Spleen (tissue), 11 donors: Measurements from ENCODE around the gene NYAP2. TPM values are rescaled to one million over a fixed set of nuclear protein-coding genes. Genes with fewer than 3 reads are reported as not detected.

ENCODE experiments used
- DNase-seq: peaks from one replicate; pipeline ENCODE4 v3.0.0-alpha.2; 2020
- H3K27ac ChIP-seq, 8 donors: fragments of 200-600 bp; sonication (generic) in 7 of 8; 1 replicate in 4 of 8; 2 replicates in 4 of 8; pipeline versions ENCODE4 v1.5.0 to v1.8.0; 2016 to 2021; ENCODE audit warnings: inconsistent platforms in 4 of 8, mild to moderate bottlenecking in 4 of 8, moderate library complexity in 1 of 8
- H3K27me3 ChIP-seq, 7 donors: fragments of 200-600 bp; sonication (generic) in 6 of 7; replicated peaks in 1 of 7; 1 replicate in 4 of 7; 2 replicates in 3 of 7; pipeline versions ENCODE4 v1.5.0 to v1.8.0; 2016 to 2021; ENCODE audit warnings: inconsistent platforms in 3 of 7, mild to moderate bottlenecking in 1 of 7
- H3K36me3 ChIP-seq, 6 donors: fragments of 200-600 bp; sonication (generic) in 5 of 6; 1 replicate in 4 of 6; 2 replicates in 2 of 6; pipeline versions ENCODE4 v1.5.0 to v1.8.0; 2016 to 2021; ENCODE audit warnings: inconsistent platforms in 2 of 6
- H3K4me1 ChIP-seq, 6 donors: fragments of 200-600 bp; sonication (generic) in 5 of 6; 1 replicate in 3 of 6; 2 replicates in 3 of 6; pipeline versions ENCODE4 v1.5.0 to v1.8.0; 2016 to 2021; ENCODE audit warnings: inconsistent platforms in 3 of 6
- H3K4me3 ChIP-seq, 8 donors: fragments of 200-600 bp; sonication (generic) in 7 of 8; 1 replicate in 4 of 8; 2 replicates in 4 of 8; pipeline versions ENCODE4 v1.5.0 to v1.8.0; 2016 to 2021; ENCODE audit warnings: inconsistent platforms in 4 of 8, mild to moderate bottlenecking in 4 of 8, moderate library complexity in 2 of 8
- H3K9me3 ChIP-seq, 8 donors: fragments of 200-600 bp; sonication (generic) in 7 of 8; 1 replicate in 4 of 8; 2 replicates in 4 of 8; pipeline versions ENCODE4 v1.5.0 to v1.8.0; 2016 to 2021; ENCODE audit warnings: inconsistent platforms in 4 of 8
- CTCF ChIP-seq, 11 experiments: fragments of 200-600 bp in 7 of 11; fragments of 450-650 bp in 4 of 11; sonication (generic) in 4 of 11; IDR thresholded peaks in 8 of 11; conservative IDR thresholded peaks in 3 of 11; 1 replicate in 7 of 11; 2 replicates in 4 of 11; pipeline versions ENCODE4 v1.4.0 to v1.8.0; 2016 to 2021; ENCODE audit warnings: antibody characterized with exemption in 11 of 11, inconsistent platforms in 4 of 11, mild to moderate bottlenecking in 1 of 11
- POLR2A ChIP-seq, 3 donors: fragments of 450-650 bp; IDR thresholded peaks; one replicate each; pipeline ENCODE4 v1.5.1; 2017; ENCODE audit warnings: antibody characterized with exemption in 3 of 3, mild to moderate bottlenecking in 1 of 3
- POLR2AphosphoS5 ChIP-seq, 3 donors: sonication (generic); formaldehyde crosslinking; IDR thresholded peaks; one replicate each; pipeline ENCODE4 v1.5.1; 2017; ENCODE audit warnings: antibody characterized with exemption in 3 of 3
- WGBS, 5 donors: extraction: QIAGEN DNeasy Blood & Tissue Kit in 3 of 5; methylation state at CpG; one replicate each; pipeline versions ENCODE4 v1.1.5 to v1.1.7; 2013 to 2018; 5-methylcytosine and 5-hydroxymethylcytosine counted together
- intact Hi-C: fragments of 100-400 bp; cut with DNase I; formaldehyde crosslinking; loops from one replicate; pipeline ENCODE4 v1.15.0; 2023; ENCODE audit warnings: low total_unique reads
- polyA plus RNA-seq, 3 donors: library from polyadenylated mRNA; stranded (reverse); fragments of 200-250 nt; gene quantifications; one replicate each; pipeline ENCODE4 v1.2.1, GENCODE V29; 2013
- total RNA-seq, 7 donors: library from RNA; depleted of rRNA in 3 of 7; stranded (reverse); fragments of >200 nt in 3 of 7; fragmentation: NEBNext Ultra II Directional in 4 of 7; extraction: Animal tissue kit (Norgen Biotek cat#: 25700) in 4 of 7; gene quantifications; one replicate each; pipeline versions ENCODE4 v1.1.0 to v1.2.1, GENCODE V29; 2016 to 2021
- donor health status: healthy with polysubstance abuse.
- donor health status: DM: no; HTN: no; CAD: no; lungs with moderate emphysema.
- donor health status: DM: no; HTN: no; CAD: no.
- donor health status: Bipolar disorder and iron deficiency.
- donor health status: healthy.
- donor health status: DM: no; HTN: no; CAD: no.
- donor health status: DM: yes; HTN: yes; CAD: no.

Gene NYAP2
- total and polyA plus RNA-seq, 10 donors: 0.06 to 0.33 (median 0.16) TPM; not detected in 1

- 72 to 84% (median 78%) methylated on average over 5 of the region's 5 CpGs for WGBS, 5 donors
These were observed 31.8 kb downstream of the NYAP2 start for GRCh38 chr2:225431105-225431863.

GRCh38 chr2:225434014-225434413 is 34.5 kb downstream of the NYAP2 start:
- no peak overlapping the region for H3K4me3 ChIP-seq
- H3K9me3 ChIP-seq: no peaks in the 10 kb centered on the region
- no peak for TF ChIP-seq CTCF (IDR thresholded peaks at IDR 0.05 in 8 of 11, conservative IDR thresholded peaks at IDR 0.05 in 3 of 11)
- H3K36me3 ChIP-seq: no peaks in the 10 kb centered on the region
- H3K27me3 ChIP-seq: no peaks in the 10 kb centered on the region
- 42 to 52% (median 47%) methylated on average over 4 of the region's 4 CpGs for WGBS, 5 donors
- no peaks in the 10 kb centered on the region for H3K4me1 ChIP-seq
- DNase-seq: no peak
- intact Hi-C loops: no loop called here
- no peak overlapping the region for H3K27ac ChIP-seq

More at GRCh38 chr2:225431105-225431863, 31.8 kb downstream of the NYAP2 start:
- TF ChIP-seq CTCF (IDR thresholded peaks at IDR 0.05 in 8 of 11, conservative IDR thresholded peaks at IDR 0.05 in 3 of 11) (no peak), POLR2A (IDR thresholded peaks at IDR 0.05) (no peak), POLR2AphosphoS5 (IDR thresholded peaks at IDR 0.05) (no peak)
- Histone ChIP-seq H3K4me1 (no peaks in the 10 kb centered on the region), H3K4me3 (no peak overlapping the region), H3K36me3 (no peaks in the 10 kb centered on the region), H3K27ac (no peak overlapping the region), H3K27me3 (no peaks in the 10 kb centered on the region), H3K9me3 (no peaks in the 10 kb centered on the region)
- no peak for DNase-seq
- intact Hi-C loops: no loop called here

- H3K9me3 ChIP-seq: no peaks in the 10 kb centered on the region
- H3K27me3 ChIP-seq: no peaks in the 10 kb centered on the region
- H3K4me1 ChIP-seq: no peaks in the 10 kb centered on the region
- H3K4me3 ChIP-seq: no peak overlapping the region
- no peak overlapping the region for H3K27ac ChIP-seq
- no peak for DNase-seq
- intact Hi-C loops: no loop called here
- TF ChIP-seq POLR2AphosphoS5 (IDR thresholded peaks at IDR 0.05) (no peak), CTCF (IDR thresholded peaks at IDR 0.05 in 8 of 11, conservative IDR thresholded peaks at IDR 0.05 in 3 of 11) (no peak), POLR2A (IDR thresholded peaks at IDR 0.05) (no peak)
- no peaks in the 10 kb centered on the region for H3K36me3 ChIP-seq
- WGBS, 5 donors: 63 to 96% (median 84%) methylated on average over 1 of the region's 1 CpG
These were observed 37.8 kb downstream of the NYAP2 start for GRCh38 chr2:225437319-225437718.

- 50 to 65% (median 53%) methylated on average over 1 of the region's 1 CpG for WGBS, 5 donors
- Histone ChIP-seq H3K4me1 (no peaks in the 10 kb centered on the region), H3K27me3 (no peaks in the 10 kb centered on the region), H3K27ac (no peak overlapping the region), H3K4me3 (no peak overlapping the region), H3K36me3 (no peaks in the 10 kb centered on the region), H3K9me3 (no peaks in the 10 kb centered on the region)
- intact Hi-C loops: no loop called here
- no peak for DNase-seq
- TF ChIP-seq POLR2AphosphoS5 (IDR thresholded peaks at IDR 0.05): no peak
- TF ChIP-seq POLR2A (IDR thresholded peaks at IDR 0.05): no peak
- TF ChIP-seq CTCF (IDR thresholded peaks at IDR 0.05 in 8 of 11, conservative IDR thresholded peaks at IDR 0.05 in 3 of 11): no peak
These were observed 38.7 kb downstream of the NYAP2 start for GRCh38 chr2:225438248-225438647.
